PFSK-1 (cell line): ENCODE measurements around the gene RPL10A.

ENCODE experiments used
- FOXP2 ChIP-seq: optimal IDR thresholded peaks from 2 replicates; pipeline ENCODE3; 2011; ENCODE audit warnings: borderline replicate concordance, control low read depth, inconsistent platforms; ENCODE audit not compliant: insufficient read depth; ENCODE audit errors: extremely low read length, extremely low read depth
- POLR2AphosphoS5 ChIP-seq: IDR thresholded peaks from 2 replicates; pipeline ENCODE4 v1.6.1; 2012; ENCODE audit warnings: low read depth, mild to moderate bottlenecking, control low read depth, low read length, moderate library complexity
- REST ChIP-seq, 2 experiments: IDR thresholded peaks; 2 replicates each; pipeline versions ENCODE4 v1.6.1 to v1.8.0; 2011 to 2012; ENCODE audit warnings: low read depth in 2 of 2, low read length in 2 of 2, control low read depth in 1 of 2, inconsistent platforms in 1 of 2, mild to moderate bottlenecking in 1 of 2, moderate library complexity in 1 of 2; ENCODE audit not compliant: insufficient read depth in 1 of 2
- SIN3A ChIP-seq: IDR thresholded peaks from 2 replicates; pipeline ENCODE4 v1.6.1; 2012; ENCODE audit warnings: mild to moderate bottlenecking, low read length, moderate library complexity, borderline replicate concordance; ENCODE audit not compliant: insufficient read depth
- TAF1 ChIP-seq: IDR thresholded peaks from 2 replicates; pipeline ENCODE4 v1.6.1; 2012; ENCODE audit warnings: low read length, control low read depth, borderline replicate concordance; ENCODE audit not compliant: insufficient read depth

RPL10A gene

GRCh38 chr6:35496841-35497570 lies 28.8 kb downstream of the RPL10A start, which contains the start of gene TEAD3:
Gene TEAD3 (minus strand): TSS chr6:35497079.
- TF ChIP-seq POLR2AphosphoS5 (0 out of 2 replicates have a peak, but pooled peaks have one; percentile 45), TAF1 (no peak)

- TF ChIP-seq TAF1 (peak; percentile 62; the same call in 1 of the 2 replicates), REST (IDR thresholded peaks at IDR 0.05; ENCODE audit: insufficient read depth in 1 of 2, low read depth in 2 of 2, low read length in 2 of 2) (no peak)
Measured at GRCh38 chr6:35497571-35498421, 29.6 kb downstream of the RPL10A start.

- no peak for TF ChIP-seq REST (IDR thresholded peaks at IDR 0.05; ENCODE audit: insufficient read depth in 1 of 2, low read depth in 2 of 2, low read length in 2 of 2)
- no peak for TF ChIP-seq SIN3A
- TF ChIP-seq FOXP2, result no peak
- no peak for TF ChIP-seq TAF1
- TF ChIP-seq POLR2AphosphoS5, result no peak
Measured at GRCh38 chr6:35498422-35499067, 30.3 kb downstream of the RPL10A start.

- TF ChIP-seq POLR2AphosphoS5 (no peak), REST (IDR thresholded peaks at IDR 0.05; ENCODE audit: insufficient read depth in 1 of 2, low read depth in 2 of 2, low read length in 2 of 2) (no peak), SIN3A (no peak), TAF1 (no peak), FOXP2 (no peak)
Measured at GRCh38 chr6:35499372-35499771, 31.2 kb downstream of the RPL10A start.

GRCh38 chr6:35500782-35501181 lies 32.6 kb downstream of the RPL10A start:
- TF ChIP-seq FOXP2, result no peak
- no peak for TF ChIP-seq POLR2AphosphoS5
- TF ChIP-seq TAF1, result no peak
- no peak for TF ChIP-seq SIN3A
- TF ChIP-seq REST (IDR thresholded peaks at IDR 0.05; ENCODE audit: insufficient read depth in 1 of 2, low read depth in 2 of 2, low read length in 2 of 2), result no peak
